H1 (cell line): Measurements from ENCODE around the gene SLC39A8. TPM values are rescaled to one million over a fixed set of nuclear protein-coding genes. Genes with fewer than 3 reads are reported as not detected.

Experiments
- CTCF ChIA-PET: fragments of 300-600 bp; sonication (Branson Sonifier 250); formaldehyde crosslinking; loops from one replicate; lab custom pipeline; 2021; ENCODE audit not compliant: partially characterized antibody; lab: Charles Lee
- POLR2A ChIA-PET: fragments of 300-600 bp; sonication (Branson Sonifier 250); formaldehyde crosslinking; loops from one replicate; lab custom pipeline; 2021; ENCODE audit warnings: inconsistent platforms; ENCODE audit not compliant: partially characterized antibody; lab: Charles Lee
- DNase-seq, 2 experiments: peaks; one replicate each; pipeline versions ENCODE4 v3.0.0 to v3.0.0-alpha.2; 2010 to 2022; ENCODE audit warnings: low spot score in 2 of 2, low read depth in 1 of 2, mixed read lengths in 1 of 2
- FAIRE-seq: peaks from 2 replicates; lab custom pipeline; 2011; peaks lifted over from hg19 to GRCh38; lab: Jason Lieb, UNC
- H2AFZ ChIP-seq: 2 replicates; pipeline ENCODE4 v1.8.1; 2012; ENCODE audit warnings: low read length, inconsistent platforms
- H2AK5ac ChIP-seq: 2 replicates; pipeline ENCODE4 v1.6.1; 2013; ENCODE audit warnings: low read depth, low read length
- H2BK120ac ChIP-seq: replicated peaks from 2 replicates; pipeline ENCODE3; 2013; ENCODE audit warnings: low read depth, low read length, inconsistent platforms
- H2BK12ac ChIP-seq: 2 replicates; pipeline ENCODE4 v1.6.1; 2013; ENCODE audit warnings: low read depth, low read length
- H2BK15ac ChIP-seq: 2 replicates; pipeline ENCODE4 v1.6.1; 2013; ENCODE audit warnings: low read length
- H2BK20ac ChIP-seq: 2 replicates; pipeline ENCODE4 v1.6.1; 2013; ENCODE audit warnings: low read length
- H2BK5ac ChIP-seq: 2 replicates; pipeline ENCODE4 v1.6.1; 2013; ENCODE audit warnings: low read depth, low read length
- H3K14ac ChIP-seq: 2 replicates; pipeline ENCODE4 v1.6.1; 2013; ENCODE audit warnings: inconsistent platforms; ENCODE audit not compliant: insufficient read length
- H3K18ac ChIP-seq: 2 replicates; pipeline ENCODE4 v1.6.1; 2013; ENCODE audit warnings: low read length; ENCODE audit errors: extremely low read depth
- H3K23ac ChIP-seq: 2 replicates; pipeline ENCODE4 v1.6.1; 2013; ENCODE audit warnings: inconsistent platforms; ENCODE audit not compliant: insufficient read length
- H3K23me2 ChIP-seq: 2 replicates; pipeline ENCODE4 v1.6.1; 2013; ENCODE audit warnings: low read depth, low read length
- H3K27ac ChIP-seq: 2 replicates; pipeline ENCODE4 v1.6.1; 2011; ENCODE audit warnings: low read depth, low read length, inconsistent platforms
- H3K27me3 ChIP-seq, 4 experiments: replicated peaks in 1 of 4; 1 replicate in 1 of 4; 2 replicates in 3 of 4; pipeline versions ENCODE4 v1.6.1 to v1.8.1; 2011 to 2013; ENCODE audit warnings: low read length in 3 of 4, mild to moderate bottlenecking in 3 of 4, inconsistent platforms in 2 of 4, mixed read lengths in 2 of 4, moderate library complexity in 1 of 4; ENCODE audit not compliant: control insufficient read depth in 3 of 4, insufficient read depth in 3 of 4; ENCODE audit errors: extremely low read depth in 1 of 4
- H3K36me3 ChIP-seq, 4 experiments: 2 replicates each; pipeline versions ENCODE4 v1.6.1 to v1.8.1; 2011 to 2013; ENCODE audit warnings: mild to moderate bottlenecking in 4 of 4, low read length in 3 of 4, moderate library complexity in 2 of 4, control low read depth in 1 of 4, inconsistent platforms in 1 of 4; ENCODE audit not compliant: insufficient read depth in 4 of 4, control insufficient read depth in 2 of 4
- H3K4ac ChIP-seq: replicated peaks from 2 replicates; pipeline ENCODE3; 2013; ENCODE audit warnings: low read length, low read depth, mixed read lengths, inconsistent platforms; ENCODE audit not compliant: insufficient read length
- H3K4me1 ChIP-seq, 4 experiments: replicated peaks in 1 of 4; 1 replicate in 1 of 4; 2 replicates in 3 of 4; pipeline versions ENCODE4 v1.6.1 to v1.8.1; 2011 to 2013; ENCODE audit warnings: low read length in 3 of 4, inconsistent platforms in 2 of 4, mixed read lengths in 1 of 4; ENCODE audit not compliant: insufficient read depth in 4 of 4, control insufficient read depth in 3 of 4
- H3K4me2 ChIP-seq, 2 experiments: 2 replicates each; pipeline versions ENCODE4 v1.6.1 to v1.8.1; 2011 to 2013; ENCODE audit warnings: low read depth in 2 of 2, low read length in 2 of 2, control low read depth in 1 of 2, inconsistent platforms in 1 of 2, mild to moderate bottlenecking in 1 of 2; ENCODE audit not compliant: insufficient read depth in 1 of 2
- H3K4me3 ChIP-seq, 4 experiments: fragments of 200-600, 300-600 bp in 1 of 4; sonication (generic), shearing (Covaris generic), sonication (Bioruptor Twin) in 1 of 4; 2 replicates each; pipeline versions ENCODE4 v1.5.1 to v1.8.1; 2011 to 2016; ENCODE audit warnings: low read length in 4 of 4, low read depth in 3 of 4, control low read depth in 2 of 4, inconsistent platforms in 2 of 4, mild to moderate bottlenecking in 2 of 4, mixed read lengths in 1 of 4, moderate library complexity in 1 of 4; ENCODE audit not compliant: insufficient read depth in 2 of 4; ENCODE audit errors: extremely low read depth in 1 of 4
- H3K56ac ChIP-seq: replicated peaks from 2 replicates; pipeline ENCODE3; 2013; ENCODE audit warnings: low read depth, mild to moderate bottlenecking, mixed read lengths, low read length, inconsistent platforms; ENCODE audit not compliant: insufficient read length
- H3K79me1 ChIP-seq: 2 replicates; pipeline ENCODE4 v1.6.1; 2013; ENCODE audit warnings: low read depth, low read length, control low read depth
- H3K79me2 ChIP-seq, 2 experiments: 2 replicates each; pipeline versions ENCODE4 v1.6.1 to v1.8.1; 2012 to 2013; ENCODE audit warnings: low read length in 2 of 2, mild to moderate bottlenecking in 2 of 2, inconsistent platforms in 1 of 2; ENCODE audit not compliant: insufficient read depth in 2 of 2, control insufficient read depth in 1 of 2
- H3K9ac ChIP-seq, 4 experiments: replicated peaks in 1 of 4; 1 replicate in 1 of 4; 2 replicates in 3 of 4; pipeline versions ENCODE4 v1.6.1 to v1.8.1; 2011 to 2013; ENCODE audit warnings: low read depth in 3 of 4, low read length in 3 of 4, control low read depth in 2 of 4, mild to moderate bottlenecking in 2 of 4, moderate library complexity in 2 of 4, inconsistent platforms in 1 of 4; ENCODE audit errors: extremely low read depth in 1 of 4
- H3K9me3 ChIP-seq, 2 experiments: 2 replicates each; pipeline versions ENCODE4 v1.6.1 to v1.8.1; 2012 to 2013; ENCODE audit warnings: mild to moderate bottlenecking in 2 of 2, moderate library complexity in 2 of 2, control low read depth in 1 of 2, inconsistent platforms in 1 of 2, low read depth in 1 of 2, low read length in 1 of 2, mixed read lengths in 1 of 2; ENCODE audit not compliant: insufficient read depth in 2 of 2
- H4K20me1 ChIP-seq, 2 experiments: replicated peaks in 1 of 2; 2 replicates each; pipeline versions ENCODE3 to v1.8.1; 2011 to 2013; ENCODE audit warnings: inconsistent platforms in 2 of 2, low read length in 2 of 2, mild to moderate bottlenecking in 1 of 2; ENCODE audit not compliant: insufficient read depth in 2 of 2, control insufficient read depth in 1 of 2
- H4K5ac ChIP-seq: 2 replicates; pipeline ENCODE4 v1.6.1; 2013; ENCODE audit warnings: low read length, low read depth, mixed read lengths, inconsistent platforms; ENCODE audit not compliant: insufficient read length
- H4K8ac ChIP-seq: 2 replicates; pipeline ENCODE4 v1.8.0; 2013; ENCODE audit warnings: mild to moderate bottlenecking, moderate library complexity, low read length, inconsistent platforms; ENCODE audit not compliant: insufficient read depth; ENCODE audit errors: extremely low read depth
- H4K91ac ChIP-seq: replicated peaks from 2 replicates; pipeline ENCODE3; 2013; ENCODE audit warnings: low read length, mixed read lengths, inconsistent platforms; ENCODE audit not compliant: insufficient read length
- ASH2L ChIP-seq: fragments of 200-600, 300-600 bp; sonication (generic); IDR thresholded peaks from one replicate; pipeline ENCODE4 v1.7.1; 2017; ENCODE audit warnings: low read length
- ATF2 ChIP-seq: IDR thresholded peaks from 2 replicates; pipeline ENCODE4 v1.6.1; 2012; ENCODE audit warnings: low read length, inconsistent platforms
- BACH1 ChIP-seq: IDR thresholded peaks from 2 replicates; pipeline ENCODE4 v1.6.1; 2012; ENCODE audit warnings: low read length, improper control_type of control experiment
- BCL11A ChIP-seq, 2 experiments: IDR thresholded peaks; one replicate each; pipeline ENCODE4 v1.6.1; 2011; ENCODE audit warnings: low read depth in 2 of 2, low read length in 2 of 2, mild to moderate bottlenecking in 2 of 2
- CBX8 ChIP-seq: fragments of 300-800, 300-1000 bp; sonication (generic); IDR thresholded peaks from 2 replicates; pipeline ENCODE4 v1.7.1; 2016; ENCODE audit warnings: low read depth, low read length, borderline replicate concordance
- CHD1 ChIP-seq: IDR thresholded peaks from 2 replicates; pipeline ENCODE4 v1.6.1; 2012; ENCODE audit warnings: low read depth, low read length, improper control_type of control experiment
- EZH2 ChIP-seq: fragments of 200-600 bp; sonication (generic); IDR thresholded peaks from 2 replicates; pipeline ENCODE4 v1.7.1; 2012; ENCODE audit warnings: low read depth, mild to moderate bottlenecking, moderate library complexity, low read length, inconsistent platforms; ENCODE audit not compliant: severe bottlenecking
- MAX ChIP-seq: IDR thresholded peaks from 2 replicates; pipeline ENCODE4 v1.6.1; 2012; ENCODE audit warnings: inconsistent platforms
- NRF1 ChIP-seq: IDR thresholded peaks from 2 replicates; pipeline ENCODE4 v1.6.1; 2011; ENCODE audit warnings: mild to moderate bottlenecking, low read depth, low read length, improper control_type of control experiment
- POLR2A ChIP-seq, 2 experiments: IDR thresholded peaks; 1 replicate in 1 of 2; 2 replicates in 1 of 2; pipeline ENCODE4 v1.6.1; 2011; ENCODE audit warnings: low read depth in 2 of 2, low read length in 2 of 2, mild to moderate bottlenecking in 2 of 2; ENCODE audit errors: control extremely low read depth in 1 of 2
- SAP30 ChIP-seq: fragments of 300-600 bp; sonication (generic); IDR thresholded peaks from 2 replicates; pipeline ENCODE4 v1.7.1; 2012; ENCODE audit warnings: low read length, moderate library complexity, mild to moderate bottlenecking, inconsistent platforms; ENCODE audit not compliant: insufficient read depth, insufficient replicate concordance
- SP1 ChIP-seq: IDR thresholded peaks from 2 replicates; pipeline ENCODE4 v1.6.1; 2011; ENCODE audit warnings: low read depth, low read length
- SP4 ChIP-seq: IDR thresholded peaks from 2 replicates; pipeline ENCODE4 v1.6.1; 2012; ENCODE audit warnings: low read length, inconsistent platforms
- SUZ12 ChIP-seq: fragments of 200-600 bp; sonication (generic); IDR thresholded peaks from 2 replicates; pipeline ENCODE4 v1.6.1; 2012; ENCODE audit warnings: mild to moderate bottlenecking, inconsistent platforms, low read length, moderate library complexity, mixed read lengths
- WGBS, 2 experiments: shearing (Covaris generic) in 1 of 2; methylation state at CpG; one replicate each; pipeline versions ENCODE4 v1.1.6 to v1.1.7; 2013 to 2015; ENCODE audit warnings: low lambda C conversion rate in 2 of 2, mixed read lengths in 2 of 2, inconsistent platforms in 1 of 2, low coverage in 1 of 2, missing lambda C conversion rate in 1 of 2; ENCODE audit not compliant: insufficient replicate concordance in 2 of 2, insufficient coverage in 1 of 2, insufficient read length in 1 of 2; ENCODE audit errors: extremely low coverage in 1 of 2, missing lambda C conversion rate in 1 of 2; 5-methylcytosine and 5-hydroxymethylcytosine counted together
- polyA plus RNA-seq, 7 experiments: library from polyadenylated mRNA; depleted of rRNA in 3 of 7; stranded (reverse) in 5 of 7; unstranded in 2 of 7; fragments of >200 nt in 5 of 7; fragments of 200-250 nt in 2 of 7; gene quantifications; 1 replicate in 5 of 7; 2 replicates in 1 of 7; 4 replicates in 1 of 7; pipeline versions ENCODE4 v1.2.1 to v1.2.3, GENCODE V29; 2011 to 2013; ENCODE audit warnings: missing spikeins in 2 of 7, mixed read lengths in 2 of 7
- total RNA-seq: library from RNA; stranded (reverse); fragmentation: NEBNext Ultra II Directional; extraction: Animal tissue kit (Norgen Biotek cat#: 25700); gene quantifications from 2 replicates; pipeline ENCODE4 v1.2.1, GENCODE V29; 2021

SLC39A8 gene
- total and polyA plus RNA-seq, 2 of the 8 experiments (the other 6 are each of a cell fraction or from before 2014, with no cell fraction given), result 6.4 to 38.7 TPM

DNA sequence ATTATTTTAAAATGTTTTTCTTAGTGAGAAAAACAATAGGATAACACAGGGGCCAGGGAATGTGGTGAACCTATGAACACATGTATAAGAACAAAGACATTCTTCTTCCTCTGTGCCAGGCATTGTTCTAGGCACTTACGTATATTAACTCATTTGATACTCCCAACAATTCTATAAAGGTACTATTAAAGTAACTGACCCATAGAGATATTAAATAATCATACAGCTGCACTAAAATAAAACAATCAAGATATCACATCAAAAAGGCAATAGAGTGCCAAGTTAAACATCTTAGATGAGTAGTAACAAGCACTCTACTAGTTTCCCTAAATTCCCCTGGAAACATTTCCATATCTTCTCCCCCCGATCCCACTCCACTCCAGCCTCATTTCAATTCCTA is 33.4 kb downstream of the SLC39A8 start:
- Histone ChIP-seq H4K91ac (no peak overlapping the region), H3K27ac (no peak overlapping the region), H3K4me3 (no peak overlapping the region), H3K18ac (no peak overlapping the region), H2BK12ac (no peak overlapping the region), H3K79me1 (0 out of 2 replicates have a peak, but pooled peaks cover 3% of the 10 kb centered on the region), H3K56ac (no peak overlapping the region), H4K20me1 (no peaks in the 10 kb centered on the region), H3K23ac (no peak overlapping the region), H3K4ac (no peak overlapping the region), H3K36me3 (no peaks in the 10 kb centered on the region), H3K27me3 (no peaks in the 10 kb centered on the region), H2BK120ac (no peak overlapping the region), H3K79me2 (no peaks in the 10 kb centered on the region), H3K4me2 (no peak overlapping the region), H2AK5ac (no peak overlapping the region), H4K5ac (no peak overlapping the region), H3K9me3 (no peaks in the 10 kb centered on the region), H3K14ac (no peak overlapping the region), H3K4me1 (no peaks in the 10 kb centered on the region), H2BK20ac (no peak overlapping the region), H2BK15ac (no peak overlapping the region), H3K23me2 (no peaks in the 10 kb centered on the region), H4K8ac (no peak overlapping the region), H2BK5ac (no peak overlapping the region), H2AFZ (no peak overlapping the region), H3K9ac (no peak overlapping the region)
- DNase-seq (no peak), FAIRE-seq (no peak)
- POLR2A ChIA-PET, result no interaction called here
- 85% methylated on average over 2 of the region's 2 CpGs; no CpG with 5 or more reads in 1 of the 2 experiments for WGBS, 2 experiments
- CTCF ChIA-PET, result interaction anchor here (1.3 to 3.7 kb wide), 2 partner anchors 11 to 119 kb away, joined by 3 to 19 read pairs; no protein-coding TSS in a partner anchor
- no peak for TF ChIP-seq SP1
- no peak for TF ChIP-seq NRF1
- TF ChIP-seq SAP30, result no peak
- TF ChIP-seq BACH1, result no peak
- no peak for TF ChIP-seq MAX
- TF ChIP-seq ASH2L, result no peak
- TF ChIP-seq SP4, result no peak
- no peak for TF ChIP-seq ATF2
- no peak for TF ChIP-seq POLR2A (IDR thresholded peaks at IDR 0.05; ENCODE audit: control extremely low read depth in 1 of 2, low read depth in 2 of 2, low read length in 2 of 2)
- TF ChIP-seq EZH2, result no peak
- no peak for TF ChIP-seq CHD1
- TF ChIP-seq BCL11A (IDR thresholded peaks at IDR 0.05; ENCODE audit: low read depth in 2 of 2, low read length in 2 of 2), result no peak
- TF ChIP-seq SUZ12, result no peak
- TF ChIP-seq CBX8, result no peak
